Spleen (tissue), 11 donors: ENCODE results near the gene MINDY4. TPM values are rescaled to one million over a fixed set of nuclear protein-coding genes. Genes with fewer than 3 reads are reported as not detected.
A peak's percentile ranks its signal among the peaks of the same experiment; 100 is the strongest.

ENCODE experiments used
- DNase-seq: peaks from one replicate; pipeline ENCODE4 v3.0.0-alpha.2; 2020
- H3K27ac ChIP-seq, 8 donors: fragments of 200-600 bp; sonication (generic) in 7 of 8; 1 replicate in 4 of 8; 2 replicates in 4 of 8; pipeline versions ENCODE4 v1.5.0 to v1.8.0; 2016 to 2021; ENCODE audit warnings: inconsistent platforms in 4 of 8, mild to moderate bottlenecking in 4 of 8, moderate library complexity in 1 of 8
- H3K27me3 ChIP-seq, 7 donors: fragments of 200-600 bp; sonication (generic) in 6 of 7; replicated peaks in 1 of 7; 1 replicate in 4 of 7; 2 replicates in 3 of 7; pipeline versions ENCODE4 v1.5.0 to v1.8.0; 2016 to 2021; ENCODE audit warnings: inconsistent platforms in 3 of 7, mild to moderate bottlenecking in 1 of 7
- H3K36me3 ChIP-seq, 6 donors: fragments of 200-600 bp; sonication (generic) in 5 of 6; 1 replicate in 4 of 6; 2 replicates in 2 of 6; pipeline versions ENCODE4 v1.5.0 to v1.8.0; 2016 to 2021; ENCODE audit warnings: inconsistent platforms in 2 of 6
- H3K4me1 ChIP-seq, 6 donors: fragments of 200-600 bp; sonication (generic) in 5 of 6; 1 replicate in 3 of 6; 2 replicates in 3 of 6; pipeline versions ENCODE4 v1.5.0 to v1.8.0; 2016 to 2021; ENCODE audit warnings: inconsistent platforms in 3 of 6
- H3K4me3 ChIP-seq, 8 donors: fragments of 200-600 bp; sonication (generic) in 7 of 8; 1 replicate in 4 of 8; 2 replicates in 4 of 8; pipeline versions ENCODE4 v1.5.0 to v1.8.0; 2016 to 2021; ENCODE audit warnings: inconsistent platforms in 4 of 8, mild to moderate bottlenecking in 4 of 8, moderate library complexity in 2 of 8
- H3K9me3 ChIP-seq, 8 donors: fragments of 200-600 bp; sonication (generic) in 7 of 8; 1 replicate in 4 of 8; 2 replicates in 4 of 8; pipeline versions ENCODE4 v1.5.0 to v1.8.0; 2016 to 2021; ENCODE audit warnings: inconsistent platforms in 4 of 8
- CTCF ChIP-seq, 11 experiments: fragments of 200-600 bp in 7 of 11; fragments of 450-650 bp in 4 of 11; sonication (generic) in 4 of 11; IDR thresholded peaks in 8 of 11; conservative IDR thresholded peaks in 3 of 11; 1 replicate in 7 of 11; 2 replicates in 4 of 11; pipeline versions ENCODE4 v1.4.0 to v1.8.0; 2016 to 2021; ENCODE audit warnings: antibody characterized with exemption in 11 of 11, inconsistent platforms in 4 of 11, mild to moderate bottlenecking in 1 of 11
- POLR2A ChIP-seq, 3 donors: fragments of 450-650 bp; IDR thresholded peaks; one replicate each; pipeline ENCODE4 v1.5.1; 2017; ENCODE audit warnings: antibody characterized with exemption in 3 of 3, mild to moderate bottlenecking in 1 of 3
- POLR2AphosphoS5 ChIP-seq, 3 donors: sonication (generic); formaldehyde crosslinking; IDR thresholded peaks; one replicate each; pipeline ENCODE4 v1.5.1; 2017; ENCODE audit warnings: antibody characterized with exemption in 3 of 3
- WGBS, 5 donors: extraction: QIAGEN DNeasy Blood & Tissue Kit in 3 of 5; methylation state at CpG; one replicate each; pipeline versions ENCODE4 v1.1.5 to v1.1.7; 2013 to 2018; 5-methylcytosine and 5-hydroxymethylcytosine counted together
- intact Hi-C: fragments of 100-400 bp; cut with DNase I; formaldehyde crosslinking; loops from one replicate; pipeline ENCODE4 v1.15.0; 2023; ENCODE audit warnings: low total_unique reads
- polyA plus RNA-seq, 3 donors: library from polyadenylated mRNA; stranded (reverse); fragments of 200-250 nt; gene quantifications; one replicate each; pipeline ENCODE4 v1.2.1, GENCODE V29; 2013
- total RNA-seq, 7 donors: library from RNA; depleted of rRNA in 3 of 7; stranded (reverse); fragments of >200 nt in 3 of 7; fragmentation: NEBNext Ultra II Directional in 4 of 7; extraction: Animal tissue kit (Norgen Biotek cat#: 25700) in 4 of 7; gene quantifications; one replicate each; pipeline versions ENCODE4 v1.1.0 to v1.2.1, GENCODE V29; 2016 to 2021
- donor health status: healthy with polysubstance abuse.
- donor health status: DM: no; HTN: no; CAD: no; lungs with moderate emphysema.
- donor health status: DM: no; HTN: no; CAD: no.
- donor health status: Bipolar disorder and iron deficiency.
- donor health status: healthy.
- donor health status: DM: no; HTN: no; CAD: no.
- donor health status: DM: yes; HTN: yes; CAD: no.

MINDY4 gene
- total and polyA plus RNA-seq, 10 donors: 0.63 to 7.0 (median 3.0) TPM

- WGBS, 5 donors: 86 to 95% (median 87%) methylated on average over 13 to 17 of the region's 17 CpGs
- Histone ChIP-seq H3K27ac (no peak overlapping the region), H3K27me3 (peaks cover 0 to 8% (median 0%) of the 10 kb centered on the region in 7 donors), H3K36me3 (no peaks in the 10 kb centered on the region), H3K9me3 (no peaks in the 10 kb centered on the region), H3K4me1 (peaks cover 0 to 7% (median 0%) of the 10 kb centered on the region in 6 donors), H3K4me3 (peak overlapping the region in 4 of 8 donors; percentile 7 to 30 (median 18))
- TF ChIP-seq POLR2AphosphoS5 (IDR thresholded peaks at IDR 0.05) (no peak), POLR2A (IDR thresholded peaks at IDR 0.05) (no peak), CTCF (IDR thresholded peaks at IDR 0.05 in 8 of 11, conservative IDR thresholded peaks at IDR 0.05 in 3 of 11) (no peak)
- intact Hi-C loops: no loop called here
- no peak for DNase-seq
Observed at GRCh38 chr7:30912986-30913811, 142.0 kb downstream of the MINDY4 start.

DNA sequence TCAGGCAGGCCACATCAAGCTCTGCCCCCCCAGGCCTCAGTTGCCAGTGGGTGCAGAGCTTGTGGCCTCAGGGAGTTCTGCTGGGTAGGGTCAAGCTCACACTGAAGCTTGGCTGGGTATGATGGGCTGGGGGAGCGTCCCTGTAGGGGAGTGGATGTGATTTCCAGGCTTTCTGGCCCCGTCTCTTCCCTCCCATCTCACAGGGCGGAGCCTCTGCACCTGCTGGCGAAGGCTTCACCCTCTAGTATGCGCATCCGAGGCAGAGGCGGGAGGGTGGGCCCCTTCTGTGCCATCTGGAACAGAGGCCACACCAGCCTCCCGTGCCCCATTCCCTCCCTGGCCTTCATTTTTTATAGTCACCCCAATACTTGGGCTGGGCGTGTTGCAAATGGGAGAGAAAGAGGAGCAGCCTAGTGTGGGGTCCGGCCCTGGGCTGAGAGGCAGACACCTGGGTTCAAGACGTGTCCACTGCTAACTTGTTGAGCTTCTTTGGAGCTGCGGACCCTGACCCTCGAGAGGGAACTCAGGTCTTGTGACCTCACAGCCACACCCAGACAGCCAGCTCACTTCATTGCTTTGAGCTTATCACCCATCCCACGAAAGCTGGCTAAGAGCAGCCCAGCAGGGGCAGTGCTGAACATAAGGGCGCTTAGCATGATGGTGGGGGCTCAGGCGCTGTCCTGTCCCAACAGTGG is 142.8 kb downstream of the MINDY4 start:
- TF ChIP-seq POLR2A (IDR thresholded peaks at IDR 0.05) (no peak), CTCF (IDR thresholded peaks at IDR 0.05 in 8 of 11, conservative IDR thresholded peaks at IDR 0.05 in 3 of 11) (no peak), POLR2AphosphoS5 (IDR thresholded peaks at IDR 0.05) (no peak)
- intact Hi-C loops: no loop called here
- whole genome bisulfite sequencing, 5 donors: 75 to 97% (median 89%) methylated on average over 13 to 16 of the region's 16 CpGs
- Histone ChIP-seq H3K36me3 (no peaks in the 10 kb centered on the region), H3K27me3 (peaks cover 0 to 8% (median 0%) of the 10 kb centered on the region in 7 donors), H3K4me1 (peaks cover 0 to 7% (median 0%) of the 10 kb centered on the region in 6 donors), H3K9me3 (no peaks in the 10 kb centered on the region), H3K4me3 (peak overlapping the region in 3 of 8 donors; percentile 7 to 21 (median 13)), H3K27ac (no peak overlapping the region)
- no peak for DNase-seq

- DNase-seq: no peak
- WGBS, 5 donors: 57 to 72% (median 65%) methylated on average over 4 of the region's 4 CpGs
- Histone ChIP-seq H3K36me3 (no peaks in the 10 kb centered on the region), H3K4me1 (peaks cover 0 to 7% (median 0%) of the 10 kb centered on the region in 6 donors), H3K27me3 (peaks cover 0 to 8% (median 0%) of the 10 kb centered on the region in 7 donors), H3K27ac (no peak overlapping the region), H3K4me3 (no peak overlapping the region), H3K9me3 (no peaks in the 10 kb centered on the region)
- no peak for TF ChIP-seq POLR2AphosphoS5 (IDR thresholded peaks at IDR 0.05)
- TF ChIP-seq CTCF (IDR thresholded peaks at IDR 0.05 in 8 of 11, conservative IDR thresholded peaks at IDR 0.05 in 3 of 11): no peak
- no peak for TF ChIP-seq POLR2A (IDR thresholded peaks at IDR 0.05)
- intact Hi-C loops: no loop called here
Observed at GRCh38 chr7:30914596-30914995, 143.4 kb downstream of the MINDY4 start.
